NCI-H748 (cell line): Measurements from ENCODE around the gene ITGB4.
"Not testable (repeated sequence)": the region's sequence is repeated elsewhere in the genome, so short reads cannot be mapped to it uniquely, and the experiment has no call there.

Source experiments
- DNase-seq: peaks from one replicate; lab custom pipeline; 2025; ENCODE audit not compliant: unreplicated experiment; lab: John Stamatoyannopoulos, UW

ITGB4 gene

GRCh38 chr17:75752802-75753513 lies 31.7 kb downstream of the ITGB4 start:
- DNase-seq: no peak

DNA sequence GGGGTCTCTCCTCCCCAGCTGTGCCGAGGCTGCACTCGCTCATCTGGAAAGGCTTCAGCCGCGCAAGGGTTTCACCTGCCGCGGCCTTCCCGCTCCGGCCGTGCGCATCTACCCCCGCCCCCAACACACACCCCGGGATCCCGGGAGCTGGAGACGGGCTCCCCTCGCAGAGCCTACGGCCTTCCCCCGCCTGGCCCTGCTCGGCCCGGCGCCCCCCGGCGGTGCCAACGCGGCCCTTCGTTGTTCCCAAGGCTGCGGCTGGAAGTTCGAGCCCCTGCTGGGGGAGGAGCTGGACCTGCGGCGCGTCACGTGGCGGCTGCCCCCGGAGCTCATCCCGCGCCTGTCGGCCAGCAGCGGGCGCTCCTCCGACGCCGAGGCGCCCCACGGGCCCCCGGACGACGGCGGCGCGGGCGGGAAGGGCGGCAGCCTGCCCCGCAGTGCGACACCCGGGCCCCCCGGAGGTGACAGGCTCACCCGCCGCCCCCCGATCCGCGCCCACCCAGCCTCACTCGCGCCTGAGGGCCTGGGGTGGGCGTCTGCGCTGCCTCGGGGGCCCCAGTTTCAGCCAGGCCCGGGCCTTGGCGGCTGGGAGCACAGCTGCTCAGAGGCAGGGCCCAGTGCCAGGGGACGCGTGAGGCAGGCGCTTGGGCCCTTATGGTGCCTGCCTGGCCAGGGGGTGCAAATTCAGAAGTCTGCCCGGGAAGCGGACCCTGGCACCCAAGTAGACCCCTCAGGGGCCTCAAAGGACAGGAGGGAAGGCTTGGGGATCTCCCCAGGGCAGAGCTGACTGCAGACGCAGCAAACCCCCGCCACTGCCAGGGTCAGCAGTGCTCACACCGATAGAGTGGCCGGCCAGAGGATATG lies 32.5 kb downstream of the ITGB4 start:
- DNase-seq: no peak

DNA sequence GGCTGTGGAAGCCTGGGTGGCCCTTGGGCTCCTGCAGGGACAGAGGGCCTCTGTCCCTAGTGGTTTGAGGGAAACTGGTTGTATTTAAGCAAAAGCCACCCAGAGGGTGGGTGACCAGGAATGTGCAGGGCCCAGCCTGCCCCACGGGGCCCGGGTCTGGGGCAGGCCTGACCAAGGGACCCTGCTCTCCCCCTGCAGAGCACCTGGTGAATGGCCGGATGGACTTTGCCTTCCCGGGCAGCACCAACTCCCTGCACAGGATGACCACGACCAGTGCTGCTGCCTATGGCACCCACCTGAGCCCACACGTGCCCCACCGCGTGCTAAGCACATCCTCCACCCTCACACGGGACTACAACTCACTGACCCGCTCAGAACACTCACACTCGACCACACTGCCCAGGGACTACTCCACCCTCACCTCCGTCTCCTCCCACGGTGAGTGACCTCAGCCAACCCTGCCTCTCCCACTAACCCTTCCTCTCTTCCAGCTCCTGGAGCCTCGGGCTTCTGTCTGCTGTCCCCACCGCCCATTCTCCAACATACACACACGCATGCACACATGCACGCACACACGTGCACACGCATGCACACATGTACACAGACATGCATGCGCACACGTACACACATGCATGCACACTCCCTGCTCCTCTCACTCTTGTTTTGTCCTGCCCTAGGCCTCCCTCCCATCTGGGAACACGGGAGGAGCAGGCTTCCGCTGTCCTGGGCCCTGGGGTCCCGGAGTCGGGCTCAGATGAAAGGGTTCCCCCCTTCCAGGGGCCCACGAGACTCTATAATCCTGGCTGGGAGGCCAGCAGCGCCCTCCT lies 33.3 kb downstream of the ITGB4 start:
- DNase-seq: no peak

- DNase-seq: no peak
Measured at GRCh38 chr17:75755205-75755901, 34.1 kb downstream of the ITGB4 start.

- no peak for DNase-seq
Measured at GRCh38 chr17:75755990-75756389, 34.7 kb downstream of the ITGB4 start.

GRCh38 chr17:75756451-75757085 lies 35.3 kb downstream of the ITGB4 start:
- DNase-seq: no peak

DNA sequence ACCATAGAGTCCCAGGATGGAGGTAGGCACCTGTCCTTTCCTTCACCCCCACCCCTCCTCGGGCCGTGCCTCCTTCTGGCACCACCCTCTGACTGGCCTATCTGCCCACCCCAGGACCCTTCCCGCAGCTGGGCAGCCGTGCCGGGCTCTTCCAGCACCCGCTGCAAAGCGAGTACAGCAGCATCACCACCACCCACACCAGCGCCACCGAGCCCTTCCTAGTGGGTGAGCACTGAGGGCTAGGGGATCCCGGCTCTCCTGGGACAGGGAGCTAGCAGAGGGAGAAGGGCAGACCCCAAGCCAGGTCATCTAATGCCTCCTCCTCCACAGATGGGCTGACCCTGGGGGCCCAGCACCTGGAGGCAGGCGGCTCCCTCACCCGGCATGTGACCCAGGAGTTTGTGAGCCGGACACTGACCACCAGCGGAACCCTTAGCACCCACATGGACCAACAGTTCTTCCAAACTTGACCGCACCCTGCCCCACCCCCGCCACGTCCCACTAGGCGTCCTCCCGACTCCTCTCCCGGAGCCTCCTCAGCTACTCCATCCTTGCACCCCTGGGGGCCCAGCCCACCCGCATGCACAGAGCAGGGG lies 35.9 kb downstream of the ITGB4 start:
- no peak for DNase-seq

- no peak for DNase-seq
Measured at GRCh38 chr17:75758131-75758905, 37.1 kb downstream of the ITGB4 start.

DNA sequence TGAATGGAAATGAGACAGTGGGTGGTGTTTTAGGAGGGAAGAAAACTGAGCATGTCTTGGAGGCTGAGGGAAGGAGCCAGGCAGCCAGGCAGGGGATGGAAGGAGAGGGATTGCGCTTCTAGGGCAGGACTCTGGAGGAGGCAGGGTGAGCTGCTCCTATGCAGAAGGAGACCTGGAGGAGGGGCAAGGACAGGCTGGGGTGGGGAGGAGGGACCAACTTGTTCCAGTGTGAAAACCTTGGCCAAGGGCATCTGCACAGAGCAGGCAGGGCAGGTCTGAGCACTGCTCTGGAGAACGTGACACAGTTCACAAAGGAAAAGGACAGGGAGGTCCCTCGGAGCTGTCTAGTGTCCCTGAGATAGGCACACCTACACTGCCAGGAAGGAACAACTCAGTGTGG lies 38.2 kb downstream of the ITGB4 start:
- no peak for DNase-seq

DNA sequence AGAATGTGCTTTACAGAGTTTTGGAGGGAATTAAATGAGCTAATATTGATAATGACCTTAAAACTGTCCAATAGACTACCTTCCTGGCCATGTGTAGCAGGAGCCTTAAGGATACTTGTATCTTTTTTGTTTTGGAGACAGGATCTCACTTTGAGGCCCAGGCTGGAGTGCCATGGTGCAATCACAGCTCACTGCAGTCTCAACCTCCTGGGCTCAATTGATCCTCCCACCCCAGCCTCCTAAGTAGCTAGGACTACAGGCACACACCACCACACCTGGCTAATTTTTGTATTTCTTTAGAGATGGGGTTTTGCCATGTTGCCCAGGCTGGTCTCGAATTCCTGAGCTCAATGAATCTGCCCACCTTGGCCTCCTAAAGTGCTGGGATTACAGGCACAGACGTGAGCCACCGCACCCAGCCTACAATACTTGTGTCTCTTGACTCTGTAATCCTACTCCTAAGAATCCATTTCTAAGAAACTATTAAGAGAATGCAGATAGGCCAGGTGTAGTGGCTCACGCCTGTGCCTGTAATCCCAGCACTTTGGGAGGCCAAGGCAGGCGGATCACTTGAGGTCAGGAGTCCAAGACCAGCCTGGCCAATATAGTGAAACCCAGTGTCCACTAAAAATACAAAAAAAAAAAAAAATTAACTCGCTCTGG lies 38.9 kb downstream of the ITGB4 start:
- DNase-seq: not testable (repeated sequence)

DNA sequence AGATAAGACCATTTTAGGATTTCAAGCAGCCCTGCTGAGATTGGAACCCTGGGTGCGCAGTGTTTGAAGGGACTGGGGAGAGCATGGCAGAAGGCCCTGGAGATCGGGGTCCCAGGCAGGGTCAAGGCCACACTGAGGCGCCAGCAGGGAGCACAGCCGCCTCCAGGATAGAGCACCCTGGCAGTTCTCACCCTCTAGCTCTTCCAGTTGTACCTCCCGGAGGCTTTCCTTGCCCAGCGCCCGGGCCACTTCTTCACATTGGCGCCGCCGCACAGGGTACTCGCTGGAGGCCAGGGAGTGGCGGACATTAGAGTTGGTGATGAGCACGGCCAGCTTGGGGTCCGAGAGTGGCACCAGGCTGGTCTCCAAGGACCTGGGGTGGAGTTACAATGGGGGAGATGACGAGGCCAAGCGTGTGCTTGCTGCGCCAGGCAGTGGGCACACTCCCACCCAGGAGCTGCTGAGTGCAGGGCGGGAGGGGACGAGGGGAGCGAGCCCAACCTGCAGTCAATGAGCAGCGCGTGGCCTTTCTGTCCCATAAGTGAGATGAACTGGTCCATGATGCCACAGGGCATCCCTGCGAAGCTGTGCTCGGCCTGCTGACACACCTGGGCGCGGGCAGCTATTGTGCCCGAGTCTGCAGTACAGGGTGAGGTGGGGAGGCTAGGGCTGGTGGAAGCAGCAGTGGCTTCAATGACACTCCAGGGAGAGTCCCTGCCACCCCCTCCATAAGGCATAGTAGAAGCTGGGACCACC lies 41.4 kb downstream of the ITGB4 start:
- no peak for DNase-seq

DNA sequence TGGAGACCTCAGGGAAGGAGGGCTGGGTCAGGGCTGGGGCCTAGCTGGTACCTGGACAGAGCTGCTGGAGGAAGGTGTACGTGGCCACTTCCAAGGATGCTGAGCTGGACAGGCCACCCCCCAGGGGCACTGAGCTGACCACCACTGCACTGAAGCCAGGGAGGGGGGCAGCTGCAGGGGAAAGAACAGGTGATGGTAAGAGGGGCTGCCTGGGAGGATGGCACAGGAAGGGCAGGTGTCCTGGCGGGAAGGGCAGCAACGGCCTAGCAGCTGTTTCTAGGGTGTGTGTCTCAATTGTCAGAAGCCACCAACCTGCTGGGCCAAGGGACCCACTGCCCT lies 42.0 kb downstream of the ITGB4 start:
- no peak for DNase-seq

- DNase-seq: no peak
Measured at GRCh38 chr17:75763613-75764416, 42.6 kb downstream of the ITGB4 start.

DNA sequence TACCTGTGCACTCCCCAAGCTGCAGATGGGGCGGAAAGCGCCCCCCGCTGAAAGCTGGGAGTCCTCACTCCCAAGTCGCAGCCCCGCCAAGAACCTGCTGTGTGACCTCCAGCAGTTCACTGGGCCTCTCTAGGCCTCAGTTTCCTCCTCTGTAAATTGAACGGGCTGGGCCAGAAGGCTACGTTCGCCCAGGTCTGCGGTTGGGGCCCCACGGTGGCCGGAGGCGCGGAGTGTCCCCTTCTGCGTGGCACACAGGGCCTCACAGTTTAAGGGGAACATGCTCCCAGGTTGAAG lies 43.1 kb downstream of the ITGB4 start:
- DNase-seq: no peak

- peak; percentile 58 for DNase-seq
Measured at GRCh38 chr17:75764711-75765421, 43.6 kb downstream of the ITGB4 start, which contains the start of gene GALK1. Gene GALK1, minus strand, starts transcription at chr17:75765192. Its CDS starts 56 bp downstream, at chr17:75765136.

GRCh38 chr17:75765981-75766380 lies 44.7 kb downstream of the ITGB4 start:
- no peak for DNase-seq

DNA sequence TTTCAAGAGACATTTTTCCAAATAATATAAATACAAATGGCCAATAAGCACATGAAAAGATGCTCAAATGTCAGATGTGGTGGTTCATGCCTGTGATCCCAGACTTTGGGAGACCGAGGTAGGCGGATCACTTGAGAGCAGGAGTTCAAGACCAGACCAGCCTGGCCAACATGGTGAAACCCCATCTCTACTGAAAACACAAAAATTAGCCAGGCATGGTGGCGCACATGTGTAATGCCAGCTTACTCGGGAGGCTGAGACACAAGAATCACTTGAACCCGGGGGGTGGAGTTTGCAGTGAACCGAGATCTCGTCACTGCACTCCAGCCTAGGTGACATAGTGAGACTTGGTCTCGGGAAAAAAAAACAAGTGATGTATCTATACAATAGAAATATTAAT lies 46.6 kb downstream of the ITGB4 start:
- no peak for DNase-seq
